Neuronal stem cell (in vitro differentiated cells): ENCODE data around the gene DUSP1.
A peak's percentile ranks its signal among the peaks of the same experiment; 100 is the strongest.
"Not testable (repeated sequence)": the region's sequence is repeated elsewhere in the genome, so short reads cannot be mapped to it uniquely, and the experiment has no call there.

Experiments used
- DNase-seq: peaks from one replicate; pipeline ENCODE4 v3.0.0-alpha.2; 2013; ENCODE audit warnings: low spot score
- H2AFZ ChIP-seq: one replicate; pipeline ENCODE4 v1.6.1; 2013; ENCODE audit warnings: mild to moderate bottlenecking, low read length, inconsistent platforms
- H2AK5ac ChIP-seq: 2 replicates; pipeline ENCODE4 v1.6.1; 2013; ENCODE audit warnings: low read depth, mild to moderate bottlenecking, inconsistent platforms, low read length, moderate library complexity, mixed read lengths
- H2BK120ac ChIP-seq: 2 replicates; pipeline ENCODE4 v1.6.1; 2013; ENCODE audit warnings: low read depth, mild to moderate bottlenecking, inconsistent platforms, low read length, moderate library complexity, mixed read lengths
- H2BK12ac ChIP-seq: one replicate; pipeline ENCODE4 v1.6.1; 2013; ENCODE audit warnings: low read length, inconsistent platforms
- H2BK15ac ChIP-seq: 2 replicates; pipeline ENCODE4 v1.6.1; 2013; ENCODE audit warnings: mild to moderate bottlenecking, low read length, inconsistent platforms, mixed read lengths
- H2BK5ac ChIP-seq: one replicate; pipeline ENCODE4 v1.6.1; 2013; ENCODE audit warnings: inconsistent platforms, mild to moderate bottlenecking, low read length, moderate library complexity
- H3K14ac ChIP-seq: one replicate; pipeline ENCODE4 v1.6.1; 2013; ENCODE audit warnings: low read length, inconsistent platforms
- H3K18ac ChIP-seq: 2 replicates; pipeline ENCODE4 v1.6.1; 2013; ENCODE audit warnings: low read length, inconsistent platforms
- H3K23ac ChIP-seq: 2 replicates; pipeline ENCODE4 v1.6.1; 2013; ENCODE audit warnings: low read depth, mild to moderate bottlenecking, mixed read lengths, low read length, inconsistent platforms; ENCODE audit not compliant: poor library complexity
- H3K27ac ChIP-seq: replicated peaks from 3 replicates; pipeline ENCODE4 v1.5.1; 2013; ENCODE audit warnings: low read length, inconsistent platforms
- H3K27me3 ChIP-seq, 3 experiments: 2 replicates each; pipeline ENCODE4 v1.6.1; 2013; ENCODE audit warnings: low read length in 3 of 3, mild to moderate bottlenecking in 2 of 3, inconsistent platforms in 1 of 3, low read depth in 1 of 3, mixed read lengths in 1 of 3, moderate library complexity in 1 of 3; ENCODE audit not compliant: control insufficient read depth in 3 of 3, insufficient read depth in 3 of 3
- H3K36me3 ChIP-seq, 2 donors: replicated peaks in 1 of 2; 2 replicates each; pipeline ENCODE4 v1.6.1; 2013; ENCODE audit warnings: low read length in 2 of 2; ENCODE audit not compliant: control insufficient read depth in 2 of 2, insufficient read depth in 2 of 2
- H3K4ac ChIP-seq: 2 replicates; pipeline ENCODE4 v1.6.1; 2013; ENCODE audit warnings: inconsistent platforms, mild to moderate bottlenecking, low read length, moderate library complexity
- H3K4me1 ChIP-seq, 2 donors: 1 replicate in 1 of 2; 2 replicates in 1 of 2; pipeline ENCODE4 v1.6.1; 2013; ENCODE audit warnings: low read length in 2 of 2, low read depth in 1 of 2; ENCODE audit not compliant: control insufficient read depth in 2 of 2, insufficient read depth in 1 of 2
- H3K4me2 ChIP-seq: one replicate; pipeline ENCODE4 v1.6.1; 2013; ENCODE audit warnings: mild to moderate bottlenecking, low read length, inconsistent platforms; ENCODE audit not compliant: insufficient read depth, poor library complexity, severe bottlenecking
- H3K4me3 ChIP-seq, 2 donors: 2 replicates each; pipeline ENCODE4 v1.5.1; 2013; ENCODE audit warnings: low read length in 2 of 2, mild to moderate bottlenecking in 2 of 2, inconsistent platforms in 1 of 2, moderate library complexity in 1 of 2
- H3K79me1 ChIP-seq: one replicate; pipeline ENCODE4 v1.6.1; 2013; ENCODE audit warnings: low read depth, mild to moderate bottlenecking, inconsistent platforms, low read length, moderate library complexity
- H3K9ac ChIP-seq: one replicate; pipeline ENCODE4 v1.6.1; 2013; ENCODE audit warnings: mild to moderate bottlenecking, low read depth, low read length, inconsistent platforms; ENCODE audit not compliant: poor library complexity
- H3K9me3 ChIP-seq, 2 donors: replicated peaks in 1 of 2; 2 replicates each; pipeline versions ENCODE3 to v1.6.1; 2013; ENCODE audit warnings: low read length in 2 of 2, mild to moderate bottlenecking in 2 of 2, inconsistent platforms in 1 of 2, low read depth in 1 of 2, mixed read lengths in 1 of 2, moderate library complexity in 1 of 2; ENCODE audit not compliant: control insufficient read depth in 2 of 2, insufficient read depth in 1 of 2
- H4K8ac ChIP-seq: one replicate; pipeline ENCODE4 v1.6.1; 2013; ENCODE audit warnings: low read depth, mild to moderate bottlenecking, inconsistent platforms, low read length, moderate library complexity
- H4K91ac ChIP-seq: one replicate; pipeline ENCODE4 v1.6.1; 2013; ENCODE audit warnings: low read length, low read depth, mild to moderate bottlenecking, inconsistent platforms; ENCODE audit not compliant: poor library complexity
- WGBS, 2 donors: extraction: QIAGEN DNeasy Blood & Tissue Kit; methylation state at CpG; one replicate each; pipeline ENCODE4 v1.1.7; 2013; ENCODE audit warnings: missing lambda C conversion rate in 2 of 2, mixed read lengths in 1 of 2; ENCODE audit not compliant: insufficient read length in 2 of 2, insufficient replicate concordance in 1 of 2; ENCODE audit errors: extremely low coverage in 2 of 2; 5-methylcytosine and 5-hydroxymethylcytosine counted together

Gene DUSP1

DNA sequence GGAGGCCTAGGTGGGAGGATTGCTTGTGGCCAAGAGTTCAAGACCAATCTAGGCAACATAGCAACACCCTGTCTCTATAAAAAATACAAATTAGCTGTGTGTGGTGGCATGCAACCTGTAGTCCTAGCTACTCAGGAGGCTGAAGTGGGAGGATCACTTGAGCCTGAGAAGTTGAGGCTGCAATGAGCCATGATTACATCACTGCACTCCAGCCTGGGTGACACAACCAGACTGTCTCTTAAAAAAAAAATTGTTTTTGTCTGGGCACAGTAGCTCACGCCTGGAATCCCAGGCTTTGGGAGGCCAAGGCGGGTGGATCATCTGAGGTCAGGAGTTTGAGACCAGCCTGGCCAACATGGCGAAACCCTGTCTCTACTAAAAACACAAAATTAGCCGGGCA, 40.0 kb upstream of the DUSP1 start:
- H2BK120ac ChIP-seq, H3K36me3 ChIP-seq, DNase-seq, H4K91ac ChIP-seq, H3K4me3 ChIP-seq, H3K27me3 ChIP-seq, H3K4ac ChIP-seq, H2AK5ac ChIP-seq, H3K18ac ChIP-seq, H3K23ac ChIP-seq, H4K8ac ChIP-seq, H2BK12ac ChIP-seq, H2AFZ ChIP-seq, H3K14ac ChIP-seq, H3K9ac ChIP-seq, H2BK15ac ChIP-seq, H3K4me1 ChIP-seq, H2BK5ac ChIP-seq, H3K27ac ChIP-seq, H3K79me1 ChIP-seq, H3K4me2 ChIP-seq, H3K9me3 ChIP-seq: not testable (repeated sequence)
- WGBS, 2 donors: no CpG with 5 or more reads among the region's 4 CpGs

DNA sequence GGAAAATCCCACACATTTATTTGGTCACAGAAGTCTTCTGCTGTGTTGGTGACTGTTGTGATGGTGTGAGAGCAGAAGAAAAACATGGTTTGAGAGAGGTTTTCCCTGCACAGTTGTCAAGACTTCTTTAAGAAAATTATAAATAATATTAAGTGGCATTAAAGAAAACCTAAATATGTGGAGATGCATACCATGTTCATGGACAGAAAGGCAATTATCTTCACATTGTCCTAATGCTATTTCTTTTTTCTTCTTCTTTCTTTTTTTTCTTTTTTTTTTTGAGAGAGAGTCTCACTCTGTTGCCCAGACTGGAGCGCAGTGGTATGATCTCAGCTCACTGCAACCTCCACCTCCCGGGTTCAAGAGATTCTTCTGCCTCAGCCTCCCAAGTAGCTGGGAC, 38.8 kb upstream of the DUSP1 start:
- H3K27me3 ChIP-seq: no peaks in the 10 kb centered on the region
- no peak overlapping the region for H3K9ac ChIP-seq
- H4K91ac ChIP-seq: no peak overlapping the region
- H2BK12ac ChIP-seq: no peak overlapping the region
- no peak overlapping the region for H4K8ac ChIP-seq
- H2BK15ac ChIP-seq: no peak overlapping the region
- no peak overlapping the region for H3K4ac ChIP-seq
- H3K4me1 ChIP-seq: peaks cover 0 to 4% of the 10 kb centered on the region in 2 donors
- H3K9me3 ChIP-seq: peaks cover 0 to 3% of the 10 kb centered on the region in 2 donors
- no peak overlapping the region for H2AFZ ChIP-seq
- H2AK5ac ChIP-seq: no peak overlapping the region
- no peaks in the 10 kb centered on the region for H3K79me1 ChIP-seq
- no CpG with 5 or more reads among the region's 2 CpGs for WGBS, 2 donors
- H3K4me2 ChIP-seq: no peak overlapping the region
- DNase-seq: no peak
- no peak overlapping the region for H3K23ac ChIP-seq
- no peaks in the 10 kb centered on the region for H3K36me3 ChIP-seq
- no peak overlapping the region for H2BK5ac ChIP-seq
- H3K14ac ChIP-seq: no peak overlapping the region
- H3K4me3 ChIP-seq: no peak overlapping the region
- H3K27ac ChIP-seq: no peak overlapping the region
- H3K18ac ChIP-seq: no peak overlapping the region
- no peak overlapping the region for H2BK120ac ChIP-seq

- Histone ChIP-seq H3K4ac (no peak overlapping the region), H3K4me2 (no peak overlapping the region), H2BK15ac (no peak overlapping the region), H4K8ac (no peak overlapping the region), H3K36me3 (no peaks in the 10 kb centered on the region), H2AFZ (peak overlapping the region; percentile 83), H2BK120ac (no peak overlapping the region), H2BK5ac (no peak overlapping the region), H3K14ac (no peak overlapping the region), H2AK5ac (no peak overlapping the region), H3K9ac (no peak overlapping the region), H2BK12ac (no peak overlapping the region), H3K27ac (no peak overlapping the region), H3K4me1 (peaks cover 0 to 4% of the 10 kb centered on the region in 2 donors), H3K4me3 (no peak overlapping the region), H3K79me1 (no peaks in the 10 kb centered on the region), H4K91ac (no peak overlapping the region), H3K9me3 (peaks cover 0 to 3% of the 10 kb centered on the region in 2 donors), H3K27me3 (no peaks in the 10 kb centered on the region), H3K18ac (no peak overlapping the region), H3K23ac (no peak overlapping the region)
- DNase-seq: no peak
- no CpG with 5 or more reads among the region's 11 CpGs for whole genome bisulfite sequencing, 2 donors
Measured at GRCh38 chr5:172807766-172808311, 36.8 kb upstream of the DUSP1 start.

GRCh38 chr5:172806897-172807672, 36.1 kb upstream of the DUSP1 start:
- Histone ChIP-seq H2AK5ac (no peak overlapping the region), H3K4ac (no peak overlapping the region), H3K27ac (no peak overlapping the region), H2BK120ac (no peak overlapping the region), H2BK12ac (no peak overlapping the region), H3K9me3 (peaks cover 0 to 3% of the 10 kb centered on the region in 2 donors), H3K36me3 (no peaks in the 10 kb centered on the region), H3K9ac (no peak overlapping the region), H3K4me3 (no peak overlapping the region), H3K4me1 (peaks cover 0 to 4% of the 10 kb centered on the region in 2 donors), H3K14ac (no peak overlapping the region), H3K79me1 (no peaks in the 10 kb centered on the region), H2BK5ac (no peak overlapping the region), H2AFZ (peak overlapping the region; percentile 83), H4K91ac (no peak overlapping the region), H3K4me2 (no peak overlapping the region), H3K27me3 (no peaks in the 10 kb centered on the region), H4K8ac (no peak overlapping the region), H3K18ac (peak overlapping the region; percentile 81), H3K23ac (no peak overlapping the region), H2BK15ac (peak overlapping the region; percentile 74)
- no peak for DNase-seq
- no CpG with 5 or more reads among the region's 24 CpGs for WGBS, 2 donors
